ENCODE data around the gene MID1.

The MID1 gene

DNA sequence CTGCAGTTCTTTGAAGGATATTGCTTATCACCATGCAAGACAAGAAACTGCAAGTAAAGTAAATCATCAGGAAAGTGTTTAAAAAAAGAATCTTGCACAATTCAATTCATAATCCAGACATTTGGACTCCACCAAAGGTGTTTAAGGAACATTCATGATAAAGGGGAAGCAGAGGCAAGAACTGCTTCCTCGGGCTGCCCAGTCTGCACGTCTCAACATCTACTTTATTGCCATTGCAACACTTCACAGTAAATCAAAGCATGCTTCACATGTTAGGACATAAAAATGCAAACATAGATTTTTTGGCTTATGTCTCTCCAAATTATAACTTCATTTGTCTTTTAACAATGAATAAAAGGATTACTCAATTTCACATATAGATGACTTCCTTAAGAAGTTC is 42.5 kb downstream of the MID1 start:
- DNase-seq (ENCODE audit: low read depth in 2 of 2): no peak

DNA sequence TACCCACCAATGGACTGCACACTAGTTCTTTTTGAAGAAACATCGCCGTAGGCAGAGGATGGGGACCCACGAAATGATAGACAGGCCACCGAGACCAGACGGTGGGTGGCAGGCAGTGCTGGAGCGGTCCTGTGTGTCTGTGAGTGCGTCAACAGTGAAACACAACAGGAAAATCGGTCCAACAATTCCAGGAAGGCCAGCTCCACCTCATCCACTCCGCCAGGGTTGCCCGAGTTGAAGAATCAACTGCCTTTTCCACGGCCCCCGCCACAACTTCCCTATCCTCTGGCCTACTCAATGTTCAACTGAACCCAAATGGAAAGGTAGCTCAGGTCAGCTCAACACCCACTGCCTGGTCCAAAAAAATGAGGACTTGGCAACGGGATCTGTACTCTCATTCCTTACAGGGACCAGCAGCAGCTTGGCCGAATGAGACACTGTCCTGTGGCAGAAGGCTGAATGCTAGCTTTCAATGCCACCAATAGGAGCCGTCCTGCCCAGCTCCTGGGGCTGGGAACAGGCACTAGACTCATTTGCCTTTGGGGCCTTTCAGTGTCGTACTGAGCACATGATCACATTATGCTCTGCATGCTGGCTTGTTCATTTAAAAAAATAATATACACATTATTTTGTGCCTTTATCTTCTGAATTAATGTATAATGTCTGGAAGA is 43.5 kb downstream of the MID1 start:
- DNase-seq (ENCODE audit: low read depth in 2 of 2): no peak

DNA sequence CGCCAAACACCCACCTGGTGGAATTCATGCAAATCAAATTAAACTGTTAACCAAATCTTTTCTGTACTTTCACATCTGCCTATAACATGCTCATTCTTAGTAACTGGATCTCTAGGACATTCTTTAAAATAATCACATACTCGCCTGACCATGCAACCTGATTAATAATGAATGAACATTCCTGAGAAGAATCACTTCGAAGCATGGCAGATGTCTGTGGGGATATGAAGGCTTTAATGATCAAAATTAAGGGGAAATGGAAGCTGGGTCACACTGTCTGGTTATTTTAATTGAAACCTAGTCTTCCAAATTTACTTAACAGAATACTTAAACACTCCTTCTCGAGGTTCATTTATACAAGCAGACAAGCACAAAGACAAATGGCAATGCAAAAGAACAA is 44.2 kb downstream of the MID1 start:
- DNase-seq (ENCODE audit: low read depth in 2 of 2): no peak

DNA sequence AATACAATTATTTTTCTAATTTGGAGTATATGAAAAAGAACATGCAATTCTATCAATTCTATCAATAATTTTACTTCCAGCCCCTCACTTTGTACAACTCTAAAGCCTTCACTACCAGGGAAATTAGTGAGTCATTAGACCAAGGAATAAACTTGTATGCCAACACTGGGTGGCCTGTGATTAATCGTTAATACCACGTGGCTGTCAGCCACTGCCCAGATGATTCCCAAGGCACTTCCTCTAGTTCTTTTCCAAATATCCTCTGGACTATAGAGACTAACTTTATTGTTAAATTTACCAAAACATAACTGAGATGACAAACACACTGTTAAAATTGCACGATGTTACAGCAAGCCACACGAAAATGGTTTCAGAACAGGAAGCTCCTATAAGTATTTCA is 45.7 kb downstream of the MID1 start:
- DNase-seq (ENCODE audit: low read depth in 2 of 2): no peak

DNA sequence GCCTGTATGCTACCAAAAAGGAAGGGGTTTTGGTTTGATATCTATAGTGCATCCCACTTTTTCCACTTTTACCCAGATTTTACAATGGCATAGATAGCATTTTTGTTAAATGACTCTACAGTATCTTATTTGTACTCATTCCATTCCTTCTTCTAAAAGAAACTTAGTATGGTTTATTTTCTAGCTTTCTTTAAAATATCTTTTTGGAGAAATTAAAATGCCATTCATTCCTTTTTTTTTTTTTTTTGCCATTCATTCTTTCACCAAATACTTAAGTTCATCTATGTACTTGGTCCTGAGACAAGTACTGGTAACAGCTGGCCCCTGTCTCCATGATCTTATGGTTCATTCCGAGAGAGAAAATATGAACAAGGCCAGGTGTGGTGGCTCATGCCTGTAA is 49.1 kb downstream of the MID1 start:
- no peak for DNase-seq (ENCODE audit: low read depth in 2 of 2)

DNA sequence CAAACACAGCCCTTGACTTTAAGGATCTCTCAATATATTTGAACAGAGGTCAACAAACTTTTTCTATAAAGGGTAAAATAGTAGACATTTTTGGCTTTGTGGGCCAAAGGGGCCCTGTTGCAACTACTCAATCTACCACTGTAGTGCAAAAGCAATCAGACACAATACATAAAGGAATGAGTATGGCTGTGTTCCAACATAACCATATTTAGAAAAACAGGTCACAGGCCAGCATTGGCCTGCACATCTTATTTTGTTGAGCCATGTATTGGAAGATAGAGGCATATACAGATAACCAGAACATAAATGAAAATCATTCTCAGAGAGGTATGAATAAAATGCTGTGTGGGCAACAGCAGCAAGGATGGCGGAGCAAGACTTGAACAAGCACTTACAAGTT is 49.8 kb downstream of the MID1 start:
- DNase-seq (ENCODE audit: low read depth in 2 of 2): no peak

DNA sequence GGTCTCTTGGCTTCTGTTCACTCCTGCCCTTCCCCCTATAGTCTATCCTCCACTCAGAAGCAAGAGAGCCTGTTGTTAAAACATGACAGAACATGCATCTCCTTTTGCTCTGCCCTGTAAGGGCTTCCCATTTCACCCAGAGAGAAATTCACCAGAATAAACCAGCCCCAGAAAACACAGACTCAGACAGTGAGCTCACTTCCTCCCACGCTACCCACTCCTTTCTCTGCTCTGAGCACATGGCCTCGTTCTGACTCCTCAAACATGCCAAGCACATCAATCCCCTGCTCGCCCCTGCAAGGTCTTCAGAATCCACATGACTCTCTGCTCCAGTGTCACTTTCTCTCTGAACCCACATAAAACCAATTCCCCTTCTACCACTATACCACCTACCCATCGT is 50.4 kb downstream of the MID1 start:
- DNase-seq (ENCODE audit: low read depth in 2 of 2): no peak

DNA sequence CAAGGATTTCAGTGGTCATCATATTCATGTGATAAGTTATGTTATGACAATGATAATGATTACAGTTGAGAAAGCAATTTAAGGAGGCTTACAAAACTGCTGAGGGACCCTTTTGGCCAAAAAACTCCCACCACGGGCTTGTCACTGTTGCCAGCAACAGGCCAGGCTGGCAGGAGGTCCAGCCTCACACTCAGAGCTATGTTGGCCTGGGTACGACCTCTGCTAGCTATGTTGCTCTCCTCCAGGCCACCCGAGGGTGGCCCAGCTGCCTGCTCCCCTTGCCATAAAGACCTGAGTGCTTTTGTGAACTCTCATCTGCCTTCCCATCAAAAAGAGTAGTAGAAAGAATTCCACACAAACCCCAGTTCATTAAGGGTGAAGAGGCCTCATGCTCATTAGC is 52.0 kb downstream of the MID1 start:
- no peak for DNase-seq (ENCODE audit: low read depth in 2 of 2)

DNA sequence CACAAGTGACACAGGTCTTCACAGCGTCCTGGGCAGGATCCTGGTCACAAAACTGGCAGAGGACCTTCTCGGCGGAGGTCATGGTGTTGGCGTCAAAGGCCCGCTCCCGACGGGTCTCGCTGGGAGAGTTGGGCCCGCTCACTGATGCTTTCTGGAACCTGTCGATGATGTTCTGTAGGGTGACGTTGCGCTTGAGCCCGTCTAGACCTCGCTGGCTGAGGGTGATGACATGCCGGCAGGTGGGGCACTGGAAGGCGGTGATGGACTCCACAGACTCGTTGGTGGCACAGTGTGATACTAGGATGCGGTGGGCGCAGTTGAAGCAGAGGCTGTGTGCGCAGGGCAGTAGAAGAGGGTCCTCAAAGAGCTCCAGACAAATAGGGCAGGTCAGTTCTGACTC is 53.2 kb downstream of the MID1 start:
- no peak for DNase-seq (ENCODE audit: low read depth in 2 of 2)

DNA sequence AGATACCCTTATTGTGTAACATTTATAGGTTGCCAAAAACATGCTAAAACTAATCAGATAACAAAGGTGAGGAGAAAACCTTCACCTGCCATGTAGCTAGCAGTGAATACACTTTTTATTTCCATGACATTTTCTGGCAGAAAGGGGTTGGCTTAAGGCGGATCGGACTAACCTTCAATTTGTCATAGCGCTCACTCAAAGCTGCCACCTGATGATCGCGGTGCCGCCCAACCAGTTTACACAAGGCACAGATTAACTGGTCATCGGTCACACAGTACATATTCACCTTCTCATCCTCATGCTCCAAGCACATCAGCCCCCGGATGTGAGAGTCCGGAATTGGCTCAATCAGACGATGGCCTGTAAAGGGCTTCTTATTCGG is 53.7 kb downstream of the MID1 start:
- no peak for DNase-seq (ENCODE audit: low read depth in 2 of 2)

DNA sequence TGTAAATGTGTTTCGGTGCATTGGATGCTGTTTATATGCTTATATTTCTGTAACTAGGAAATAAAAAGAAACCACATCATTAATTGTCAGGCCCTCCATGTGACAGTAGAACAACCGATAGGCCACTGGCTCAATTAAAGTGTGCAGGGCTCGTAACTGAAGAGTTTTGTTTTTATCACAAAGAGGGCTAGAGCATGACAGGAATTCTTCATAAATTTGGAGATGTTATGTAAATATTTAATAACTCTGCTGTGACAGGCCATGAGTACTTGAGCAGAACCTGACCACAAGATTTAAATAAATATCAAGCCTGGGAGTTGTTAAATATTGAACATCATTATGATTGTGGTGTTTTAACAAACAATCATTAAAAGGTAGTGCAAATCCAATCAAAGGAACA is 55.9 kb downstream of the MID1 start:
- DNase-seq (ENCODE audit: low read depth in 2 of 2): no peak

DNA sequence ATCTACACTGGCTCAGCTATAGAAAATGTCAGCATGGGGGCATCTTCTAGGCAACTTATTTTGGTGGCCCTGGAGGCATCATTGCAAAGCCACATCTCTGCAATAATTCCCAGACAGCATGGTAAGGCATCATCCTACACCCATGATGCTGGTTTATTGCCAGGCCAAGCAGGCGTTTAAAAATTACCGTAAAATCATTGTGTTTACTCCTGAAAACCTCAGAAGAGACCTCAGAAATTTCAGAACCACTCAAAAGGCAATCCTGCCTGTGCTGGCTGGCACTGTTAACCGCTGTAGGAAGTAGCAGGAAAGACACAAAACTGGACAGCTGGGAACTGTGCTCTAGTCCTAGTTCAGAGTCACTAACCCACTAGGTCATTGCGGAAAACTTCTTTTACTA is 63.2 kb downstream of the MID1 start:
- no peak for DNase-seq (ENCODE audit: low read depth in 2 of 2)

DNA sequence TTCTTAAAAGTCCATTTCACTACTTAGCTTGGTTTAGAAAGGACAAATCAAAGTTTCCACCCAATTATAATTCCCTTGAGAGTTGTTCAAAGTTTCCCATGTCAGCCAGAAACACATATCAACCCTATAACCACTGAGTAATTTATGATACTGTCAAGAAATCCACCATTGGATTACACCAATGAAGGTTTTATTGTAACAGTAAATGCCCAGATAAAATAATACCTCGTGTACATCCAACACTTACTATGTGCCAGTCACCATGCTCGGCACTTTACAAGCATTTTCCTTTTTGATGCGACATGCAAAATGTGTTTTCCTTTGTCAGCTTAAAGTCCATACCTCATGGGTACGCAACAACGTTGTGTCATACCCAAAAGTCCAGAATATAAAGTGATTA is 64.0 kb downstream of the MID1 start:
- DNase-seq (ENCODE audit: low read depth in 2 of 2): no peak

DNA sequence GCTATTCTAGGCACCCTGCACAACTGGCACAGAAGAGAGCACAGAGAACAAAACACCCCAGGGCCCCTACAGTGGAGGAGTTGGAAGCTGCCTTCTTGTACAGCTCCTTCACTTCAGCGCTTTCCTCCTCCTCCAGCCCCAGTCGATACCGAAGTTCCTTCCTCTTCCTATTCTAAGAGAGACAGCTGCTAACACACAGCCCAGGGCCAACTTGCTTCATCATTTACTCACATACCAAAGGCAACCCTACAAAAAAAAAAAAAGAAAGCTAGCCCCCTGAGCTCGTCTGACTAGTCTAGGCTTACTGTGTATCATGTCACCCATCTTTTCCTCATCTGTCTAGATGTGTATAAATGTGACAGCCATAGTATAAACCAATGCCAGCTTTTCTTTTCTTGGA is 64.5 kb downstream of the MID1 start:
- DNase-seq (ENCODE audit: low read depth in 2 of 2): no peak

DNA sequence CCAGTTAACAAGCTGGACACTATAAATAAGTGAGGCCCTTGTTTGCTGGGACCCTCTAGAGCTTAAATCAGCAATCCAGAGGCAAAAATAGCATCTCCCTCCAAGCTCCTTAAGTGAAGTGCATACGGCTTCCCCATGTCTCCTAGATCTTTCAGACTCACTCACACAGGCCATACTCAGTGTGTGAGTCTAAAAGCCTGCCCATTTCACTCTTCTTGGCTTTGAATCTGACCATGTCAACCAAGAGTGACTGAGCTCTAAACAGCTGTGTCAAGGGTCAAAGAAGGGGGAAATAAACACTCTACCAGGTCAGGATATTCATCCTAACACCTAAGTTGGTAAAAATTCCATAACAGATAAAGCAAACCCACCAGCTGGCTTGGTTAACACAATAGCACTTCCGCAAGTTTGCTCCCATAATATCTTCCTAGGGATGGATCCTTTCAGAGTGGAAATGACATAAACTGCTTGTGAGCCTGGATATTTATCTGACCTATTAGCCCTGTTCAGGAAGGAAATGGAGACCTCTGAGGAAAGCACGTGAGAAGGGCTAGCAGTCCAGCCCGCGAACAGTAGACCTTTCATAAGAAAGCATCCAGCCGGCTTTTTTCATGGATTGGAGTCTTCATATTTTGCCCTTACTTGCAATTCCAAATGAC is 65.6 kb downstream of the MID1 start:
- no peak for DNase-seq (ENCODE audit: low read depth in 2 of 2)

DNA sequence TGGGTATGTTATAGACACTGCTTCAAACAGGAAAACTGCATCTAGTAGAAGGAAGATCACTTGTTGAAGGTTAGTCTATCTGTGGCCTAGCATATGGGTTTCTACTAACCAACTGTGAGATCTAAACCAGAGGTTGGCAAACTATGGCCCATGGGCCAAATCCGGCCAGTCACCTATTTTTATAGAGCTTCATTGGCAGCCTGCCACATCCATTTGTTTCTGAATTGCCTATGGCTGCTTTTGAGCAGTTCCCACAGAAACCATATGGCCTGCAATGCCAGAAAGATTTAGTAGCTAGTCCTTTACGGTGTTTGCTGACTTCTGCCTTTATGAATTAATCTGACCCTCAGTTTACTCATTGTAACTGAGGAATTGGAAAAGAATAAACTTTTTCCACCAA is 71.1 kb downstream of the MID1 start:
- DNase-seq (ENCODE audit: low read depth in 2 of 2): no peak

DNA sequence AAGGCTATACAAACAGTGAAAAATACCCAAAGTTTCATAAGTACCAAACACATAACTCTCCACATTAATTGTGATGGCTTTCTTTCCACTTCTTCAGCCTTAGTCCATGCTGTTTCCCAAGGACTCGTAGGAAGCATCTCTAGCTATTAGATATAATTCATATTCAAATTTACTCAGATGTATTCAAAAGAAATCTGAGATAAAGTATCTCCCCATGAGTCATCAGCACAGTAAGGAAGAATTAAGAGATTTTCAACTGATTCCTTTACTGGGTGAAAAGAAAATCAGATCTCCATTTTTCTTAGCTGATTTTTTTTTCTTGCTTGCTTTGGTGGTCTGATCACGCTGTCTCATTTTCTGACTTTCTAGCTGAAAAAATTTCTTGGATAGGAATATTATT is 71.7 kb downstream of the MID1 start:
- DNase-seq (ENCODE audit: low read depth in 2 of 2): no peak

DNA sequence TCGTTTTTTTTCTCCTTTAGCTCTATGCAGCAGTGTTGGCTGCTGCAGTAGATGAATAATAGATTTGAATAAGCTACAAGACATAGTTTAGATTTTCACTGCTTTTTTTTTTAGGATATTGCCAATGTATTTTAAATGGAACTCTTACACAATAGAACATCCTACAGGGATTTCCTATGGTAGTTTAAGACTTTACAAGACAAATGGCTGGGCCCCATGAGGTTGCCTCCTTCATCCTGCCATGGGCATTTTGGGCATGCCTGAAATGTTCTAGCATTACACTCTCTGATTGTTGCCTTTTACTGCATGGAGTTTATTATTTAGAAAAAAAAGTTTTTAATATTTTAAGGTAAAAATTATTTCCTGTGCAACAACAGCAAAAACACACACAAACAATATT is 74.5 kb downstream of the MID1 start:
- no peak for DNase-seq (ENCODE audit: low read depth in 2 of 2)

DNA sequence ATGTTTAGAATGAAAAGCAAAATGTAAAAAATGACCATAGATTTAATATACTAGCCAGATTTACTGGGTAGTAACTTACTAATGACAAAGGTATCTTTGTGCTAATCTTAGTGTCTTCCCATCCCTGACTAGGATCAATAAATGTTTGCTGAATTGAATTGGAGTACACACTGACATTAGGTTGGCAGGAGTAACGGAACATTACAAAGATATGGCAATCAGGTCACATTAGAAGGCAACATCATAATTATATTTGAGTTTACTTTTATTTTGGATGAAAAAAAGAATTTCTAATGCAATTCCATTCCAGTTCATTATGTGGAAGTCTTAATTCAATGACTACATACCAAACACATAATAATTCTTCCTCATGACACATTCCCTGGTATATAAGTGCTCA is 77.8 kb downstream of the MID1 start:
- DNase-seq (ENCODE audit: low read depth in 2 of 2): no peak

DNA sequence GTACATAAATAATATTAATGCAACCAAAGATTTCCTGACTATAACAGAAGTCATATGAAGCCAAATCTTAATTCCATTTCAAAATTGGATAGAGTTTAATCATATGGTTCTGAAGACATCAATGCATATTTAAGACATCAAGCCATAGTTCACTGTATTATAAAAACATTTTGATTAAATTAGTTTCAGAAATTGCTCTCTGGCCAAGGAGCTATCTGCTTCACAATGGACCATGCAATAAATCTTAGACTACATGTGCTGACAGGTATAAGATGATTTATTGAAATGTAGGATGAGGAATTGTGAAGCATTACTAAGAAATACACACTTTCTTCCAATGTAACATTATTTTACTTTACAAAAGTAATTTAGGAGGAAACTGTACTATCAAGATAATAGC is 81.6 kb downstream of the MID1 start:
- no peak for DNase-seq (ENCODE audit: low read depth in 2 of 2)

DNA sequence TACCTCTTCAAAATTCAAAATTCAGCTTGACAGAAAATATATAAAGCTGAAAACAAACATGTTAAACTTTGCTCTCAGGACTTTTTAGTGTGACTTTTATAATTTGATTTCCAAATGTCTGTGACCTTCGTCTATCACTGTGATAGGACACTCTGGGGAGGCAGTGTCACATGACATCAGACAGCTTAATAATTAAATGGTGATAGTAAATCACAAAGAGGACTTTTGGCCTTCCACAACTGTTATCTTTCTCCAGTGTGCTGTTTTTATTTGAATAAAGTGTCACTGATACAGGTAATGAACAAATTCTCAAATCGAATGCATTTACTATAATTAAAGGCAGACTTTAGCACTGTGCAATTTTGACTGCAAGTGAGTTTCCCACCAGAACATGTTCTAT is 83.1 kb downstream of the MID1 start:
- DNase-seq (ENCODE audit: low read depth in 2 of 2): no peak

DNA sequence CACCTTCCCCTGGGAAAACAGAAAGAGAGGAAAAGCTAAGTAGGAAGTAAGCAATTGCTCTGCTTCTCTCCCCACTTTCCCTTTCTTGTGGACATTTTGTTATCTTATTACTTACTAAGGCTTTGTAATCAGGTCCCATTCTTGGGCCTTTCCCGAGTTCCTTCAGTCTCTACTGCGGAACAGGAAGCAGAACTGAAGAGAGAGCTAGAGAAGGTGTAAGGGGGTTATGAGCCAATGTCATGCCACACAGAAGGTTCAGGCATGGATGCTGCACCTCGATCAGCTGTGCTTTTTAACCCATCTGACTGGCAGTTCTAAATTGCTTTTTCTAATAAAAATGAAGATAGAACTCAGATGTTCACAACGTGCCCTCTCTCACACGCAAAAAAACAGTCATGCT is 83.6 kb downstream of the MID1 start:
- no peak for DNase-seq (ENCODE audit: low read depth in 2 of 2)

DNA sequence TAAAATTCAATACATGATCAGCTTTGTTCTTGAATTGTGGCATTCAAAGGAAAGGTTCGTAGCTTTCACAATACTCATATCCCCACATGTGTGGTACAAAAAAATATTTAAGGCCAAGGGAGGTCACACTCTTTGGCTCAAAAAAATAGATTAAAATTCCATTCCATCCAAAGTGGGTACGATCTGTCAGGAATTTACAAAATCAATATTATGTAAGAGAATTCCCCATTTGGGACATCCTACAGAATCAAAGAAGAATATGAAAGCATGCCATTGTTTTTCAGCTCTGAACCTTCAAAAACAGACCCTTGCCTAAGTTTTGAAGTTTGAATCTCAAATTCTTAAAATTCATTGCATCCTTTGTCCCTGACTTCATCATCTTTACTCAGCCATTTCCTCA is 85.8 kb downstream of the MID1 start:
- DNase-seq (ENCODE audit: low read depth in 2 of 2): no peak

DNA sequence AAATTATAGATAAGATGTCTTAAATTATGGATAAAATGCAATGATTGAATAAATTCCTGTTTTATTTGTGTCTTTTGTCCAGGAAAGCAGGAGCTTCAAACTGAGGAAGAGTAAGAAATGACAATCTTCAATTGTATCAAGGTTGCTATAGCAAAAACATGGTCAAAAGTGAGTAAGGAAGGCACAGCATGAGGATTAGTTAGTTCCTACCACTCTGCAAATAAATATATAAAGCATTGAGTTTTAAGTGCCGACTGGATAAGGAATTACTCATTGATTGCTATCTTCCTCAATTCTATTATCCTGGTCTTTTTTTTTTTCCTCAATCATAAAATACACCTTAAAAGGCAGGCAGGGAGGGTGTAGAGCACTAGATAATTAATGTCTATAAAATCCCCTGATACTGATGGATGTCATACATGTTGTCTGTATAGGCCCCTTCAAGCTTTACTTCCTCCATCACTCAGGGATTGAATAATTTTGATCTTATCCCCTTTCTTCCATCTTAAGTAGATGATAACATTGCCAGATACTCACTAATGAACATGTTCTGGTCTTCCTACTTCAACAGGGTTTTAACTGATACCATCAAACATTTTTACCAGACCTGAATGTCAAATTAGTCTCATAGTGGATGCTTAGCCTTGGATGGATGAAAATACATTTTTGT is 86.6 kb downstream of the MID1 start:
- no peak for DNase-seq (ENCODE audit: low read depth in 2 of 2)
